ENCODE results near the gene RPA1. TPM values are rescaled to one million over a fixed set of nuclear protein-coding genes. Genes with fewer than 3 reads are reported as not detected.

Gene RPA1
- total and polyA plus RNA-seq, 2 of the 4 experiments (the other 2 are of a cell fraction): 38.4 to 48.2 TPM

DNA sequence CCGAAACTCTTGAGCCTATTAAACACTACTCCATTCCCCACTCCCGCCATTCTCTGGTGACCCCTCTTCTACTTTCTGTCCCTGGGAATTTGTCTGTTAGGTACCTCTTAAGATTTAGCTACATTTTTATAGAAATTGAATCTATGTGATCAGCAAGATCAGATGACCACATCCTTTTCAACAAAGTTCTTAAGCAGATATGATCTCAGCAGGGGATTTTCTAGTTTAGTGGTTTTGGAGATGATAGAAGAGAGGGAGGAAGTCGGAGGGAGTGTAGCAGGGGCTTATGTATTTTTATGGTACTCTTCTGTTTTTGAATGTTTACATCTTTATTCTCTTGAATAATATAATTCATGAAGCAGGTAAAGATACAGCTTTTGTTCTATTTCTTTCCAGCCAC is 40.8 kb downstream of the RPA1 start:
- Histone ChIP-seq H2BK5ac (ENCODE audit: low read depth, low read length, poor library complexity, severe bottlenecking) (no peak overlapping the region), H2AFZ (replicated peaks; ENCODE audit: low read length, poor library complexity) (no peak overlapping the region), H3K9me3 (ENCODE audit: control insufficient read depth, insufficient read depth, low read length) (no peaks in the 10 kb centered on the region), H3K36me3 (ENCODE audit: control insufficient read depth, insufficient read depth, low read length) (peaks cover 23% of the 10 kb centered on the region), H3K4ac (ENCODE audit: low read depth, low read length) (no peak overlapping the region), H3K23ac (ENCODE audit: low read depth, low read length) (no peak overlapping the region), H4K20me1 (ENCODE audit: insufficient read depth, low read length) (no peaks in the 10 kb centered on the region), H3K4me3 (ENCODE audit: insufficient read depth, low read depth, low read length) (no peak overlapping the region), H4K91ac (ENCODE audit: insufficient read depth, low read depth, low read length) (no peak overlapping the region), H3K9ac (ENCODE audit: low read depth, low read length) (no peak overlapping the region), H3K4me2 (ENCODE audit: low read depth, low read length) (no peak overlapping the region), H2AK9ac (replicated peaks; ENCODE audit: low read depth, low read length, poor library complexity) (no peak overlapping the region), H4K8ac (ENCODE audit: low read depth in 2 of 2, low read length in 2 of 2) (no peak overlapping the region), H4K5ac (ENCODE audit: low read depth, low read length) (no peak overlapping the region), H3K27ac (ENCODE audit: insufficient read depth, low read length) (no peak overlapping the region), H3K4me1 (ENCODE audit: control insufficient read depth, insufficient read depth, low read length) (no peaks in the 10 kb centered on the region), H2BK120ac (ENCODE audit: low read depth, low read length) (no peak overlapping the region), H3K9me1 (ENCODE audit: insufficient read depth, low read length) (0 out of 2 replicates have a peak, but pooled peaks cover 4% of the 10 kb centered on the region), H3K27me3 (ENCODE audit: control insufficient read depth, insufficient read depth, low read length) (no peaks in the 10 kb centered on the region), H3K14ac (replicated peaks; ENCODE audit: low read depth, low read length) (no peak overlapping the region), H2BK15ac (ENCODE audit: low read depth, low read length) (no peak overlapping the region), H2BK20ac (ENCODE audit: low read depth, low read length) (no peak overlapping the region), H2AK5ac (ENCODE audit: low read depth, low read length) (no peak overlapping the region), H3K79me1 (ENCODE audit: low read depth in 1 of 2, low read length in 2 of 2) (peaks cover 0 to 14% of the 10 kb centered on the region in 2 experiments; a peak in 3 of 4 replicates), H3K56ac (ENCODE audit: extremely low read depth, insufficient read depth, low read length) (no peak overlapping the region), H3K18ac (ENCODE audit: low read depth, low read length) (no peak overlapping the region)
- no peak for ATAC-seq (ENCODE audit: low read depth)
- no peak for DNase-seq
- TF ChIP-seq MXI1 (IDR thresholded peaks at IDR 0.05; ENCODE audit: borderline replicate concordance, low read depth, low read length): no peak
- TF ChIP-seq MAFK (IDR thresholded peaks at IDR 0.05; ENCODE audit: low read depth, low read length): no peak
- TF ChIP-seq SMC3 (IDR thresholded peaks at IDR 0.05; ENCODE audit: low read depth, low read length): no peak
- no peak for TF ChIP-seq BHLHE40 (IDR thresholded peaks at IDR 0.05; ENCODE audit: low read depth, low read length)
- no TSS peak for BruUV-seq (replicated peaks)
- intact Hi-C loops (cut with micrococcal nuclease) (no loop called here), dilution Hi-C loops (cut with HindIII; ENCODE audit: low sequenced_read_pairs, unreplicated experiment) (no loop called here), in situ Hi-C loops (cut with MboI; ENCODE audit: low sequenced_read_pairs) (no loop called here)
- CTCF ChIA-PET: no interaction called here
- POLR2A ChIA-PET (ENCODE audit: unreplicated experiment): no interaction called here
- WGBS, 2 experiments (ENCODE audit: extremely low coverage in 2 of 2, insufficient read length in 1 of 2): 100% methylated on average over 1 of the region's 3 CpGs; no CpG with 5 or more reads in 1 of the 2 experiments

All from IMR-90 (cell line).